Astrocyte (in vitro differentiated cells and primary cell): Measurements from ENCODE around the gene SNCB. TPM values are rescaled to one million over a fixed set of nuclear protein-coding genes. Genes with fewer than 3 reads are reported as not detected.
A peak's percentile ranks its signal among the peaks of the same experiment; 100 is the strongest.

Experiments used
- DNase-seq: peaks from one replicate; pipeline ENCODE4 v3.0.0-alpha.2; 2010; ENCODE audit warnings: low read depth
- FAIRE-seq: peaks from 2 replicates; lab custom pipeline; 2011; peaks lifted over from hg19 to GRCh38; lab: Jason Lieb, UNC
- H2AFZ ChIP-seq: 2 replicates; pipeline ENCODE4 v1.6.0; 2012; ENCODE audit warnings: low read depth, low read length, inconsistent platforms
- H3K27ac ChIP-seq: 2 replicates; pipeline ENCODE4 v1.5.1; 2011; ENCODE audit warnings: low read depth, low read length, inconsistent platforms
- H3K27me3 ChIP-seq: 2 replicates; pipeline ENCODE4 v1.6.0; 2011; ENCODE audit warnings: low read length, inconsistent platforms; ENCODE audit not compliant: insufficient read depth
- H3K36me3 ChIP-seq: 2 replicates; pipeline ENCODE4 v1.5.1; 2011; ENCODE audit warnings: low read length, inconsistent platforms; ENCODE audit not compliant: insufficient read depth
- H3K4me1 ChIP-seq: 2 replicates; pipeline ENCODE4 v1.5.1; 2011; ENCODE audit warnings: low read length, inconsistent platforms; ENCODE audit not compliant: insufficient read depth
- H3K4me2 ChIP-seq: 2 replicates; pipeline ENCODE4 v1.6.0; 2012; ENCODE audit warnings: low read length, inconsistent platforms
- H3K4me3 ChIP-seq: 2 replicates; pipeline ENCODE4 v1.5.1; 2011; ENCODE audit warnings: low read depth, mild to moderate bottlenecking, low read length, inconsistent platforms; ENCODE audit not compliant: insufficient read depth
- H3K79me2 ChIP-seq: 2 replicates; pipeline ENCODE4 v1.6.0; 2012; ENCODE audit warnings: mild to moderate bottlenecking, low read length, inconsistent platforms; ENCODE audit not compliant: insufficient read depth
- H3K9ac ChIP-seq: 2 replicates; pipeline ENCODE4 v1.6.0; 2012; ENCODE audit warnings: mild to moderate bottlenecking, low read length, inconsistent platforms
- H3K9me3 ChIP-seq: 2 replicates; pipeline ENCODE4 v1.5.1; 2012; ENCODE audit warnings: low read depth, mild to moderate bottlenecking, low read length, inconsistent platforms; ENCODE audit not compliant: insufficient read depth
- H4K20me1 ChIP-seq: 2 replicates; pipeline ENCODE4 v1.6.0; 2012; ENCODE audit warnings: low read length, inconsistent platforms; ENCODE audit not compliant: insufficient read depth
- H3K27ac Mint-ChIP-seq: one replicate; pipeline ENCODE4 v1.8.0; 2021; ENCODE audit warnings: mild to moderate bottlenecking, mixed read lengths; ENCODE audit not compliant: unreplicated experiment
- H3K27me3 Mint-ChIP-seq: one replicate; pipeline ENCODE4 v1.8.0; 2021; ENCODE audit warnings: low read depth, mixed read lengths; ENCODE audit not compliant: unreplicated experiment
- H3K36me3 Mint-ChIP-seq: one replicate; pipeline ENCODE4 v1.8.0; 2021; ENCODE audit warnings: low read depth, mixed read lengths; ENCODE audit not compliant: unreplicated experiment
- H3K4me1 Mint-ChIP-seq: one replicate; pipeline ENCODE4 v1.8.0; 2021; ENCODE audit warnings: low read depth, mixed read lengths; ENCODE audit not compliant: unreplicated experiment
- H3K4me3 Mint-ChIP-seq: one replicate; pipeline ENCODE4 v1.8.0; 2021; ENCODE audit warnings: mild to moderate bottlenecking, moderate library complexity, mixed read lengths; ENCODE audit not compliant: unreplicated experiment
- H3K9me3 Mint-ChIP-seq: one replicate; pipeline ENCODE4 v1.8.0; 2021; ENCODE audit warnings: mild to moderate bottlenecking, mixed read lengths; ENCODE audit not compliant: unreplicated experiment
- CTCF ChIP-seq: IDR thresholded peaks from 2 replicates; pipeline ENCODE4 v1.5.1; 2011; ENCODE audit warnings: low read depth, mild to moderate bottlenecking, inconsistent platforms, low read length, moderate library complexity; ENCODE audit not compliant: insufficient read depth
- EZH2 ChIP-seq: IDR thresholded peaks from 2 replicates; pipeline ENCODE4 v1.6.1; 2012; ENCODE audit warnings: mild to moderate bottlenecking, low read length, inconsistent platforms; ENCODE audit not compliant: insufficient read depth
- total RNA-seq: library from RNA; stranded (reverse); gene quantifications from 2 replicates; pipeline ENCODE4 v1.2.1, GENCODE V29; 2021

The SNCB gene
- total RNA-seq, 1 donor from 2014 or later = 3.4 TPM

GRCh38 chr5:176639208-176639607 is 8.9 kb upstream of the SNCB start:
- H3K79me2 ChIP-seq = no peaks in the 10 kb centered on the region
- H3K9me3 ChIP-seq = no peaks in the 10 kb centered on the region
- no peak overlapping the region for H3K9ac ChIP-seq
- no peak overlapping the region for H3K27ac ChIP-seq
- no peaks in the 10 kb centered on the region for H3K36me3 ChIP-seq
- no peak overlapping the region for H3K4me3 ChIP-seq
- Mint-ChIP-seq H3K9me3 (peaks cover 7% of the 10 kb centered on the region), H3K4me1 (no peaks in the 10 kb centered on the region), H3K27me3 (peaks cover 57% of the 10 kb centered on the region), H3K27ac (peak overlapping the region; percentile 55), H3K36me3 (no peaks in the 10 kb centered on the region), H3K4me3 (no peak overlapping the region)
- no peaks in the 10 kb centered on the region for H4K20me1 ChIP-seq
- DNase-seq = no peak
- no peak for TF ChIP-seq CTCF
- no peak for TF ChIP-seq EZH2
- no peaks in the 10 kb centered on the region for H3K4me1 ChIP-seq
- peaks cover 14% of the 10 kb centered on the region for H3K27me3 ChIP-seq
- no peak for FAIRE-seq
- no peak overlapping the region for H3K4me2 ChIP-seq
- no peak overlapping the region for H2AFZ ChIP-seq

- no peaks in the 10 kb centered on the region for H3K36me3 Mint-ChIP-seq
- H3K36me3 ChIP-seq = no peaks in the 10 kb centered on the region
Observed at GRCh38 chr5:176638437-176638836, 8.1 kb upstream of the SNCB start.

More at GRCh38 chr5:176638437-176638836, 8.1 kb upstream of the SNCB start:
- no peak overlapping the region for H3K27ac ChIP-seq
- H3K9ac ChIP-seq = no peak overlapping the region
- H3K4me3 ChIP-seq = no peak overlapping the region
- Mint-ChIP-seq H3K27ac (no peak overlapping the region), H3K4me3 (no peak overlapping the region), H3K4me1 (no peaks in the 10 kb centered on the region), H3K27me3 (peaks cover 61% of the 10 kb centered on the region), H3K9me3 (peaks cover 7% of the 10 kb centered on the region)
- H3K4me1 ChIP-seq = no peaks in the 10 kb centered on the region
- DNase-seq = no peak
- H4K20me1 ChIP-seq = peaks cover 3% of the 10 kb centered on the region
- H3K4me2 ChIP-seq = no peak overlapping the region
- no peak overlapping the region for H2AFZ ChIP-seq
- TF ChIP-seq EZH2 (no peak), CTCF (no peak)
- FAIRE-seq = no peak
- H3K9me3 ChIP-seq = no peaks in the 10 kb centered on the region
- peaks cover 22% of the 10 kb centered on the region for H3K27me3 ChIP-seq
- no peaks in the 10 kb centered on the region for H3K79me2 ChIP-seq
